GM19467 (cell line): Measurements from ENCODE around the gene ZAR1L.

ENCODE experiments used
- ATAC-seq: cut with Tn5 transposase; IDR thresholded peaks from one replicate; pipeline ENCODE4 v1.9.1; 2021; ENCODE audit warnings: mild to moderate bottlenecking, moderate library complexity; ENCODE audit not compliant: unreplicated experiment

The ZAR1L gene

GRCh38 chr13:32305646-32306045 lies 9.5 kb downstream of the ZAR1L start:
- no peak for ATAC-seq

GRCh38 chr13:32302461-32302860 lies 12.7 kb downstream of the ZAR1L start:
- ATAC-seq = no peak

GRCh38 chr13:32300920-32301319 lies 14.2 kb downstream of the ZAR1L start:
- ATAC-seq = no peak

GRCh38 chr13:32300406-32300805 lies 14.8 kb downstream of the ZAR1L start:
- no peak for ATAC-seq

DNA sequence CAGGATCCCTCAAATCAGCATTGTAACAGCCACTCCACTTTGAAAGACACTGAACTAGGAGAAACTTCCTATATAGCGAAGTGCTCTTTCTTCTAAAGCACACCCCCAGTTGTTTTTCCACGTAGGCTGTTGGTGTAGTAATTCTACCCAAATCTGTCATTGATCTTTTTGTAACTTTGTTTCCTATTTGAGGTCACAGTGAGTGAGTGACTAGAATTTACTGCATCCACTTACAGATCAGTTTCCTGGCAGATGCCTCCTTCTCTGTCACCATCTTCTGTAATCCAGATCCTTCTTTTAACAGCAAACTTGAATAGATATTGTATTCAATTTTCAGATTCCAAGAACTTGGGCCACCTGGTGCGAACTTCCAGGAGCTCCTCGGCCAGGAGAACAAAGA lies 15.3 kb downstream of the ZAR1L start:
- no peak for ATAC-seq

GRCh38 chr13:32298695-32299094 lies 16.5 kb downstream of the ZAR1L start:
- ATAC-seq = no peak

DNA sequence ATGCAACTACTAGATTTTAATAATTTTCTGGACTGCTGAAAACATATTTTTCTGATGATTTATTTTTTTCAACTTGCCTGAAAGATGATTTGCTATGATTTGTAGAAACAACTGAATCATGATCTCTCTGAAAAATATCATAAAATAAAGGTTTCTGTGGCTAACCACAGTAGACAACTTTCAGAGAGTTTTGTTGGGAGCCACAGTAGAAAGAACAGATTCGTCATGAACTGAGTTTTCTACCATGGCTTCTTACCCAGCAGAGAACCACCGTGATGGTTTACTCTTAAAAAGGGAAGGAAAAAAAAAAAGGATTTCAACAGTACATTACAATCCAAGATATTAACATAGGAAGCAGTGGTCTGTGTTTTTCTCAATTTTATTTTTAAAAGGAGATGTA lies 18.0 kb downstream of the ZAR1L start:
- ATAC-seq = no peak

- no peak for ATAC-seq
These were observed 29.6 kb downstream of the ZAR1L start for GRCh38 chr13:32285633-32285965.

DNA sequence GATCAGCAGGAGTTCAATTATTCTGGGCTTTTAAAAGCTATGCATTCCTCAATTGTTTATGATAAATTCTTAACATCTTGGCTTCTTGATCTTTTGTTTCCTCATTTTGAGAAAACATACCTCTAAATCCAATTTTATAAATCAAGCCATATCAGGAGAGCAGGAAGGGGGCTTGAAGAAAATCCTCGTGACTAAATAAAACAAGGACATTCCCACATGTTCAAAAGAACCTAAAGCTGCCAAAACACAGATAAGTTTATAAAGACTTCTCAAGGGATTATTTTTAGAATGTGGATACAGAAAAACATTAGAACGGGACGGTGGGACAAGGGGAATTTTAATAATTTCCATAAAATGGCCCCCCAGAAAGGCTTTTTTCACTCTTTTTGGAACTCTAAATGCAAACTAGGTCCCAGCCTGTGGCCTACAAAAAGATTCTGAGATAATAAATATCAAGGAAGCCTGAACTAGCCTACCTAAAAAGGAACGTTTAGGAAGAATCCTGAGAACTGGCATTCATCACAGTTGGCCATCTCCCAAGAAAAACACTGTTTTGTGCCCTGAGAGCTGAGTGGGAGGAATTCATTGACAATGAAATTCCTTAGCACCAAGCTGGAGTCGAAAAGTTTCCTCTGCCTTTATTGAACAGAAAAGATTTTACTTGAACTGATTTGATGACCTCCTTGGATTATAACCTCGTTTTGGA lies 30.1 kb downstream of the ZAR1L start:
- ATAC-seq = no peak

GRCh38 chr13:32282096-32282711 lies 33.0 kb downstream of the ZAR1L start:
- no peak for ATAC-seq

DNA sequence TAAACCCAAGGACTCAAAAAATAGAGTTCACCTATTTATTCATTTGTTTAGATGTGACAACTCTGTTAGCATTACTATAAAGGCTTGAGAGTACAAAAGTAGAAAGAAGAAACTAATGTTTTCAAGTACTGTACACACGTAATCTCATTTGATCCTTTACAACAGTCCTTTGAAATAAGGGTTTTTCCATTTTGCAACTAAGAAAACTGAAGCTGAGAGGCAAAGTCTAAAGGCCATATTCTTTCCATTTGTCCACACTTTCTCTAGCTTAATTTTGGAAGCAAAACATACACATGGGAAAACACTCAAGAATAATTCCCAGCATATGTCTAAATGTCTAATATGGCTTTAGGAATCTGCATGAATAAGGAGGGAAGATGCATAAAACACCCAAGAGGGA lies 34.1 kb downstream of the ZAR1L start:
- no peak for ATAC-seq

- ATAC-seq = no peak
These were observed 36.7 kb downstream of the ZAR1L start for GRCh38 chr13:32278426-32278825.

DNA sequence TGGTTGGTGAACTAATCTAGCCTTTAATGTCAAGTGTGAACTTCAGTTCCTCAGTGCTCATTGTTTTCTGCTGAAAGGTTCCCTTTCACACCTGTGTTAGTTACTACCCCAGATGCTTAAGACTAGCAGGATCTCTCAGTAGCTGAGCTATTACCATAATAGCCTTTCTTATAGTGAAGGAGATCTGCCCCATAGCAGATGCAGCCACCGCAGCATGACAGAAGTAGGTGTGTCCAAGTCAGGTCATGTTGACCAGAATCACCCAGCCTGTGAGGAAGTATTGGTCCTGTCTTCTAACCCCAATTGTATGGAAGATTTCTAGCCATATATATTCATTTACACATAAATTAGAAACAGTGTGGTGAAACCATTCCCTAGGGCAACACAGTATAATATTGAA lies 37.3 kb downstream of the ZAR1L start:
- no peak for ATAC-seq

DNA sequence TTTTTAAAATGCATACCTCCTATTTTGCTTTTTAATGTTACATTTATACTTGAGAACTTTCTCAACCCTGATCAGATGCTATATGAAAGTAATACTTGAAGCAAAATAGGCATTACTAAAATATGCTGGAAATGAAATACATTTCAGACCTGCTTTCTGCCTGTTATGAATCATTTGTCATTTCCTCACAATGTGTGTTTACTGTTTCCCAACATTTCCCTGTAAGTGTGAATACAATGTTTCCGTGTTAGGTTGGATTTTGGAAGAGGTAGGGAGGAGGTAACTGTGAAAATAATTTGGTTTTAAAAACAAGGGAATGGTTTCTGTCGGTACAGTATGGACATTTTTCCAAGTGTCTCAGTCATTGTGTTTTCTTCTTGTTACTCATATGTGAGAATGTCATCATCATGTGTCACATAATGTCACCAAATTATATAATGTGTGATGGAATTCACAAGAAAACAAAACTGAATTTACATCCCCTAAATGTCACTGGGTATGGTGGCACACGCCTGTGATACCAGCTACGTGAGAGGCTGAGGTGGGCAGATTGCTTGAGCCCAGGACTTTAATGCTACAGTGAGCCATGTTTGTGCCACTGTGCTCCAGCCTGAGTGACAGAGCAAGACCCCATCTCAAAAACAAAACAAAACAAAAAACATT lies 43.0 kb downstream of the ZAR1L start:
- no peak for ATAC-seq

DNA sequence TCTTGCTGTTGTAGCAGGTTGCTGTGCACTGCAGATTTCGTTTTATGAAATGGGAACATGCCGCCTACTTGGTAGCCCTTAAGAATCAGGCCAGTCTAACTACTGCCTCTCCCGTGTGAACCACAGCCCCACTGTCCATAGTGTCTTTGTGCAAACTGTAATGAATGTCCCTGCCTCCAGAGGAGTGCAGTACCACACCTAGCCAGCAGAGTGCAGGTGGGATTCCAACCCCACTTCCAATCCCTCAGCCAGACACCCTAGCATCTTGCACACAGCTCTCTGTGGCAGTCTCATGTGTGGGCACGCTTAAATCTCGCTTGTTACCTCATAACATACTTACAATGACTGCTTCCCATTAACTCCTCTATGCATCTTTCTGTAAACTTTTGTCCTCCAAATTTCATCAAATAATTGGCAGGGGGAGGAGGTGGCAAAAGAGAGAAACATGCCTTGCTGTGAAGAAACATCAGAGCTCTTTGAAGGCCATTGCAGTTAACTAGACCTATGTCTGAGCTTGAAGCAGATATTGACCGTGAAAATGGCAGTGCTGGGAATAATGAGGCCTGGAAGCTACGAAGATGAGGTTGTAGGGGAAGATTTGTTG lies 47.2 kb downstream of the ZAR1L start:
- peak; percentile 85 for ATAC-seq

DNA sequence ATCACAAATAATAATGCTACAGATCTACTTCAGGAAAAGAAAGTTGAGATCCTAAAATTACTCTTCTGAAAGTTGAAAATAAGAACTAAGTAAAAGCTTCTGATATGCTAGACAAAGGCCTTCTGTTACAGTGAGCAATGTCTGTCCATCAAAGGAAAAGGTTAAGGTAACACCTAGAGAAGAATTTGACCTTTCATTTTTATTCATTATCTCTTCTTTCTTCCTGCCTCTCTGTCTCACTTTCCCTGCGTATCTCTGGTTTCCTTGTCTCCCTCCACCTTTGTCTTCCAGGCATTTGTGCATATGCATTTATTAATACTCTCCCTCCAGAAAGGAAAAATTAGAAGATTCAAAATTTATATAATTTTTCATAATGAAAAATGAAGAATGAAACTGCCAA lies 49.0 kb downstream of the ZAR1L start:
- no peak for ATAC-seq

GRCh38 chr13:32265726-32266125 lies 49.4 kb downstream of the ZAR1L start:
- no peak for ATAC-seq

DNA sequence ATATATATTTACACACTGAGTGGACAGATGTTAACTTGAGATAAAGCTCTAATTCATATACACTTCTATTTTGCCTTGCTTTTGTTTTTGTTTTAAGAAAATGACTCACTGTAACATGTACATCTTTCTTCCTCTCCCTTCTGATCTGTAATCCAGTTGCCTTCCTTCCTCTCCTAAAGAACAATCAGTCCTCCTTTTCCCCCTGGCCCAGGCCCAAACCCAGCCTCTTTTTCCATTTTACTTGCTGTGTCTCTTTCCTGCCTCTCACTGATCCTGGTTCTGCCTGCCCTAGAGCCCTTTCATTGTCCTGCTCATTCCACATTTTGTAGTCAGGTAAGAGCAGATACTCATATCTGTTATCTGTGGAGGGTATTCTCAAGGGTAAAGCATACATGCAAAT lies 50.8 kb downstream of the ZAR1L start:
- ATAC-seq = no peak

- ATAC-seq = no peak
These were observed 52.5 kb downstream of the ZAR1L start for GRCh38 chr13:32262619-32263018.

DNA sequence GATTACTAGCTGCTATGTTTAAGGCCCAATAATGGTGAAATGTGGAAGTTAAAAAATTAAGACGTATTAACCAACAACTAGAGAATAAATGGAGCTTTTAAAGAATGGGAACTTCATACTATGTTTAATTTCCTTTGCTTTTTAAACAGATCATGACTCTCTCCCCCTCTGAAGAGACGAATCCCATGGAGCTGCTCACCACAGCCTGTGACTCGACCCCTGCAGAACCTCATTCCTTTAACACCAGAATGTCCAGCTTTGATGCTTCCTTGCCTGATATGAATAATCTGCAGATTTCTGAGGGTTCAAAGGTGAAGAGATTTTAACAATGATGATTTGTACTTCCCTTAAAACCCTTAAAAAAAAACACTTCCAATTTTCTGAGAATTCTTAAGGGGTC lies 53.0 kb downstream of the ZAR1L start:
- no peak for ATAC-seq

- ATAC-seq = no peak
These were observed 53.6 kb downstream of the ZAR1L start for GRCh38 chr13:32261567-32261966.

- ATAC-seq = no peak
These were observed 56.0 kb downstream of the ZAR1L start for GRCh38 chr13:32259116-32259515.
